ENCODE results near the gene CEP112.

CEP112 gene

GRCh38 chr17:65730711-65731169, 461.2 kb downstream of the CEP112 start:
- no peak for DNase-seq (ENCODE audit: low read depth)

- no peak for DNase-seq (ENCODE audit: low read depth)
Observed at GRCh38 chr17:65729207-65729606, 462.7 kb downstream of the CEP112 start.

GRCh38 chr17:65727832-65728231, 464.1 kb downstream of the CEP112 start:
- DNase-seq (ENCODE audit: low read depth): no peak

- DNase-seq (ENCODE audit: low read depth): no peak
Observed at GRCh38 chr17:65727246-65727645, 464.7 kb downstream of the CEP112 start.

- DNase-seq (ENCODE audit: low read depth): no peak
Observed at GRCh38 chr17:65723431-65724151, 468.3 kb downstream of the CEP112 start.

- no peak for DNase-seq (ENCODE audit: low read depth)
Observed at GRCh38 chr17:65718601-65719000, 473.3 kb downstream of the CEP112 start.

GRCh38 chr17:65712383-65713267, 479.3 kb downstream of the CEP112 start:
- no peak for DNase-seq (ENCODE audit: low read depth)

GRCh38 chr17:65711671-65712276, 480.2 kb downstream of the CEP112 start:
- no peak for DNase-seq (ENCODE audit: low read depth)

GRCh38 chr17:65707780-65708179, 484.2 kb downstream of the CEP112 start:
- no peak for DNase-seq (ENCODE audit: low read depth)

- DNase-seq (ENCODE audit: low read depth): no peak
Observed at GRCh38 chr17:65704731-65705130, 487.2 kb downstream of the CEP112 start.

GRCh38 chr17:65703891-65704290, 488.0 kb downstream of the CEP112 start:
- DNase-seq (ENCODE audit: low read depth): no peak

GRCh38 chr17:65699459-65699858, 492.5 kb downstream of the CEP112 start:
- DNase-seq (ENCODE audit: low read depth): no peak

- peak; percentile 57 for DNase-seq (ENCODE audit: low read depth)
Observed at GRCh38 chr17:65698381-65699061, 493.4 kb downstream of the CEP112 start.

GRCh38 chr17:65697661-65698060, 494.3 kb downstream of the CEP112 start:
- no peak for DNase-seq (ENCODE audit: low read depth)

- peak; percentile 88 for DNase-seq (ENCODE audit: low read depth)
Observed at GRCh38 chr17:65696739-65697394, 495.1 kb downstream of the CEP112 start.

- no peak for DNase-seq (ENCODE audit: low read depth)
Observed at GRCh38 chr17:65694601-65695000, 497.3 kb downstream of the CEP112 start.

GRCh38 chr17:65690626-65691310, 501.2 kb downstream of the CEP112 start:
- DNase-seq (ENCODE audit: low read depth): no peak

GRCh38 chr17:65688307-65688706, 503.6 kb downstream of the CEP112 start:
- DNase-seq (ENCODE audit: low read depth): no peak

- DNase-seq (ENCODE audit: low read depth): no peak
Observed at GRCh38 chr17:65685110-65685509, 506.8 kb downstream of the CEP112 start.

GRCh38 chr17:65684631-65685030, 507.3 kb downstream of the CEP112 start:
- peak; percentile 74 for DNase-seq (ENCODE audit: low read depth)

- no peak for DNase-seq (ENCODE audit: low read depth)
Observed at GRCh38 chr17:65683428-65683827, 508.5 kb downstream of the CEP112 start.

Data from ELR (cell line).